Stimulated activated CD8-positive, alpha-beta memory T cell treated with anti-CD3 and anti-CD28 coated beads, Interleukin-7, amount 100 ng/mL, for 24 hours (primary cell): ENCODE results near the gene MROH8.
"Not testable (repeated sequence)": the region's sequence is repeated elsewhere in the genome, so short reads cannot be mapped to it uniquely, and the experiment has no call there.

Experiments
- DNase-seq: peaks from one replicate; pipeline ENCODE4 v3.0.0-alpha.2; 2020; ENCODE audit warnings: low read depth

Gene MROH8

DNA sequence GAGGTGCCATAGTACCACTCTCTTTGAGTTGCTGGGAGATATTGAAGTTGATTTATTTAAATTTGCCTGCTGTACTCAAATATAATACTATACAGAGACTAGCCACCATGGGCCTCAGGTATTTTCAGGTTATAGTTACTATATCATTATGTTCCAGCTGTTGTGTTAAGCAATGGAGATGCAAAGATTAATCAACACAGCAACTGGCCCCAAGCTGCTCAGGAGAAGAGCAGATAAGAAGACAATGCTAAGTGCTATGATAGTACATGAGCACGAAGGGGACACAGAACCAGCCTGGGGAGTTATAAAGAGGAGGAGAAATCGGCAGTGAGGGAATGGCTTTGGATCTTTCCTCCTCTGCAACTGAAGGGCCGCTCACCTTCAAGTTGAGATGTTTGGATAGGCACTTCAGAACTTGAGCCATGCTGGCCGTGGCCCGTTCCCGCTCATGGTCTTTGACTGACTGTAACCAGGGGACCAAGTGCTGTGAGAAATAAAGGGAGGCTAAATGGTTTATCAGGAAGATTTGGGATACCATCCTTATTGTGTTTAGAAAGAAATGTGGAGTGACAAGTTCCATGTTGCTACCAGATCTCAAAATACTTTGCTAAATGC, 24.6 kb downstream of the MROH8 start:
- DNase-seq, result no peak

DNA sequence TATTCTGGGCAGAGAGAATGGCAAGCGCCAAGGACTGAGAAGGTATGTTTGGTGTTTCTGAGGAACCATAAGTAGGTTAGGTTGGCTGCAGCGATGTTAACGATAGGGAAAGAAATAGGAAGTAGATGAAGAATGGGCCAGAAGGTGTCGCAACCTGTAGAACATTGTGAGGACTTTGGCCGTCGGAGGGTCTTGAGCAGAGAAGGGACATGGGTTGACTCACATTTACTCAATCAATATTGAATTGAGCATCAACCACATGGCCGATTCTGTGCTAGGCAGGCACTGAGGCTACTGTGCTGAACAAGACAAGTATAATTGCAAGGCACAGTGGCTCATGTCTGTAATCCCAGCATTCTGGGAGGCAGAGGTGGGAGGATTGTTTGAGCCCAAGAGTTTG, 27.1 kb downstream of the MROH8 start:
- no peak for DNase-seq

DNA sequence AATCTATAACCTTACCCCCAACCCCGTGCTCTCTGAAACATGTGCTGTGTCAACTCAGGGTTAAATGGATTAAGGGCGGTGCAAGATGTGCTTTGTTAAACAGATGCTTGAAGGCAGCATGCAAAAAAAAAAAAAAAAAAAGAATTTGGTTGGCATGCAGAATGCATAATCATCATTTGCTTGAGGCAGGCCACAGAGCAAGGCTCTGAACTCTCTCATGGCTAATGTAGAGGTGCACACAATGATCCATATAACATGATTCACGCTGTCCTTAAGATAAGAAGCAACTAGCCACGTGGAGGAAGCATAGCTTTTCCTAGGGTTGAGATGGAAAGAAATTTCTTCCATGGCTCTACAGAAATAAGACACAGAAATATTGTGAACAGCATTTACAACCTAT, 27.8 kb downstream of the MROH8 start:
- no peak for DNase-seq

DNA sequence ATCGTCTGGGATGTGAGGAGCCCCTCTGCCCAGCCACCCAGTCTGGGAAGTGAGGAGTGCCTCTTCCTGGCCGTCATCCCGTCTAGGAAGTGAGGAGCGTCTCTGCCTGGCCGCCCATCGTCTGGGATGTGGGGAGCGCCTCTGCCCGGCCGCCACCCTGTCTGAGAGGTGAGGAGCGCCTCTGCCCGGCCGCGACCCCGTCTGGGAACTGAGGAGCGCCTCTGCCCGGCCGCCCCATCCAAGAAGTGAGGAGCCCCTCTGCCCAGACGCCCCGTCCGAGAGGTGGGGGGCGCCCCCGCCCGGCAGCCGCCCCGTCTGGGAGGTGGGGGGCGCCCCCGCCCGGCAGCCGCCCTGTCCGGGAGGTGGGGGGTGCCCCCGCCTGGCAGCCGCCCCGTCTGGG, 28.5 kb downstream of the MROH8 start:
- not testable (repeated sequence) for DNase-seq

DNA sequence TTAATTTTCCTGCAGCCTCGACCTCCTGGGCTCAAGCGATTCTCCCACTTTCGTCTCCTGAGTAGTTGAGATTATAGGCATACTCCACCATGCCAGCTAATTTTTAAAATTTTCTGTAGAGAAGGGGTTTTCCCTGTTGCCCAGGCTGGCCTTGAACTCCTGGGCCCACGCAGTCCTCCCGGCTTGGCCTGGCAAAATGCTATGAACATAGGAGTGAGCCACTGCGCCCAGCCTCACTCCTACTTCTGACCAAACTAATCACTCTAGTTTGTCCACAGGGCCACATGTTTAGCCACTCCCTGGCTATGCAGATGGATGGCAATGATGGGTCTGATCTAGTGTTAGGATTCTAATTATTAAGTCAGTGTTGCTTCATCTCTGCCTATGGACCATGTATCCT, 32.1 kb downstream of the MROH8 start:
- no peak for DNase-seq

DNA sequence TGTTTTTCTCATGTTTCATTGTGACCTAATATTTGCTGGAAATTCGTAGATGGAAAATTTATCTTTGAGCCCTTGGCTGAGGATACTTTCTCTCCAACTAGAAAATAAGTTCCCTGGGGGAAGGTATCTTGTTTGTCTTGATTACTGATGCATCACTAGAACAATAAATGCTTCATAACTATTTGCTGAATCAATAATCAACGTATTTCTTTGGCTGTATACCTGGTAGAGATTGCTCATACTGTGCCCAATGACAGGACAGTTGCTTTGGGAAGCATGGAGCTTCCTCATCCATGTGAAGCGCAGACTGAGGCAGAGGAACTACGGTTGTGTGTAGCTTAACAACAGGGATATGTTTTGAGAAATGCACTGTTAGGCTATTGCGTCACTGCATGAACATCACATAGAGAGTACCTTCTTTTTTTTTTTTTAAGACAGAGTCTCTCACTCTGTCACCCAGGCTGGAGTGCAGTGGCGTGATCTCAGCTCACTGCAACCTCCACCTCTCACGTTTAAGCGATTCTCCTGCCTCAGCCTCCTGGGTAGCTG, 34.4 kb downstream of the MROH8 start:
- no peak for DNase-seq

DNA sequence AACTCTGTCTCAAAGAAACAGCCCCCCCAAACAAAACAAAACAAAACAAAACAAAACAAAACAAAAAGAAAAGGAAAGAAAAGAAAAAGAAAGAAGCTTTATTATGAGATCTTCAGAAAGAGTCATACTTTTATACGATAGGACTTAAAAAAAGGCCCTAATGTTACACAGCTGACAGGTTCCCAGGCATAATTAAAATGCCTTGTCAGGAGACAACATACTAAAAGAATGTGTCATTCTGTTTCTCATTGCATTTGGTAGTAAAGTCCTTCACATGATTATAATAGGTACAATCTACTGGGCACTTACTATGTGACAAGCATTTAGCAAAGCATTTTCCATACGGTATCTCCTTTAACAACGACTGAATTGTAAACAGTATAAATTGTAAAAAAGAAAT, 36.6 kb downstream of the MROH8 start:
- no peak for DNase-seq

DNA sequence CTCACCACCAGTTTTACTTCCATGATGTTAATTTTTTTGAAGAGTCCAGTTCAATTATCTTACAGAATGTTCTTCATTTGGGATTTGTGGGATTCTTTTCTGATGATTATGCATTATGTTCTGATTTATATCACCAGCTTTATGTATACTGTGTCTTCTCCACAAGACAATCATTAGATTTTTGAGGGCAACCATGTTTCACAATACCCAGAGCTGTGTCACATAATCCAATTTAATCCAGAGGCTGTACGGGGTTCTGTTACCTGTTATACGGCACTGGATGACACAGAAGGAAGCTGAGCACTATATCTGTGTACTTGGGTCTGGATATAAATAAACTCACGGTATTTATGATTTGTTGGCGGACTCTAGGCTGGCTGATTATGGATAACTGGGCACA, 41.8 kb downstream of the MROH8 start:
- DNase-seq, result no peak

DNA sequence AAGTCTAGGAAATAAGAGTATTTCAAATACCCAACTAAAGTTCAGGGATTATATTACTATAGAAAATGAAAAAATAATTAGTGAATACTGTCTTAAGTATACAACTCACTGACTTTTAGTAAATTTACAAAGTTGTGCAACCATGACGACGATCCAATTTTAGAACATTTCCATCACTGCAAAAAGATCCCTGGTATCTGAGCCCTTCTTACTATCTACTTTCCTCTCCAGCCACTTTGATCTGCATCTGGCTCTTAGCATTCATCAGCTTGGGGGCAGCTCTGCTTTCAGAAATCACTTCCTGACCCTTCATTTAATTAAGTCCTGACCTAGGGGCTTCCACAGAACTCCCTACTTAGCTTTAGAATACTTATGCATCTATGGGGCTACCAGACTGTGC, 45.4 kb downstream of the MROH8 start:
- DNase-seq, result no peak

DNA sequence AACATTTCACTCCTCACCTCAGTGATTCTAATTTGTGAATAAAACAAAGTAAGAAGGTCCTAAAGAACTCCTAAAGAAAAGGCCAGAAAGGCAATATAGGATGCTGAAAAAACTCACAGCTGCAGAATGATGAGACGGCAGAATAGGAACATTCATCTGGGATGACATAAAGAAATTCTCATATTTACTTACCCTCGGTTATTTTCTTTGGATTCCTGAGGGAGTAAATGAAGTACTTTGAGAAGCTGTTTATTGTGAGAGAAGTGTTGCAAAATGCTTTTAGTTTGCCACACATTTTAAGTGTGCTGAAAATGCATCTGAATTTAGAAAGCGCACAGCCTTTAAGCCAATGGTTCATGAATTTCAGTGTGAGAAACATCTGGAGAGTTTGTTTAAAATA, 47.9 kb downstream of the MROH8 start:
- DNase-seq, result no peak

DNA sequence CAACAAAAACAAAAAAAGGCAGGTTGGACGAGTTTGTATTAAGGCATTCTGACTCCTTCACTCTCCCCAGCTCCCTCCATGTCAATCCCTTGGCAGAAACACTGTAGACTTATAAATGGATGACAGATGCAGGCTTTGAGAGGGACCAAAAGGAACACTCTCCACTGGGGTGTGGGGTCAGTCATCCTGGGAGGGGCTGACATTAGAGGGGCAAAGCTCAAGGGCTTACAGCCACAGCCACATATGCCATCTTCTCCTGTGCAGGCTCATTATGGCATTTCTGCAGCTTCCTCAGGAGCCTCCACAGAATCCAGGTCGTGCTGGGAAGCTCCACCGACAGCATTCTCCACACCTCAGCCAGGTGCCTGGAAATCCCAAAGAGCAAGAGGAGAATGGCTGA, 50.5 kb downstream of the MROH8 start:
- no peak for DNase-seq

DNA sequence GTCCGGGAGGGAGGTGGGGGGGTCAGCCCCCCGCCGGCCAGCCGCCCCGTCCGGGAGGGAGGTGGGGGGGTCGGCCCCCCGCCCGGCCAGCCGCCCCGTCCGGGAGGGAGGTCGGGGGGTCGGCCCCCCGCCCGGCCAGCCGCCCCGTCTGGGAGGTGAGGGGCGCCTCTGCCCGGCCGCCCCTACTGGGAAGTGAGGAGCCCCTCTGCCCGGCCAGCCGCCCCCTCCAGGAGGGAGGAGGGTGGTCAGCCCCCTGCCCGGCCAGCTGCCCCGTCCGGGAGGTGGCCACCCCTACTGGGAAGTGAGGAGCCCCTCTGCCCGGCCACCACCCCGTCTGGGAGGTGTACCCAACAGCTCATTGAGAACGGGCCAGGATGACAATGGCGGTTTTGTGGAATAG, 53.1 kb downstream of the MROH8 start:
- not testable (repeated sequence) for DNase-seq

DNA sequence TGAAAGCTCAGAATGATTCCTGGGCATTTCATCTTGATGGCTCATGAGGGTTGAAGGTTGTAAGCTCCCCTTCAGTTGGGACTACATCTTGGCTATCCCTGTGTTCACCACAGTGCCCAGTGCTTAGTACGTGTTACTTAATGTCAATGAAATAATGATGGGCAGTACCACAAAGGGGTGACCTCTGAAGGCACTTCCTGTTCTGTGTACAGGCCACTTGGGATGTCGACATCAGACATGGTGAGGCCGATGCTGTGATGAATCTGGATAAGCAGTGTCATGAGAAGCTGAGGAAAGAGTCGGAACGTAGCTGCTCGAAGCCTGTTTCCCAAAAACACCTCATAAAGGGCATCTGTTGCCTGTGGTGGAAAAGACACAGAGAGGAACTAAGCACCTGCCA, 55.9 kb downstream of the MROH8 start:
- DNase-seq, result no peak

DNA sequence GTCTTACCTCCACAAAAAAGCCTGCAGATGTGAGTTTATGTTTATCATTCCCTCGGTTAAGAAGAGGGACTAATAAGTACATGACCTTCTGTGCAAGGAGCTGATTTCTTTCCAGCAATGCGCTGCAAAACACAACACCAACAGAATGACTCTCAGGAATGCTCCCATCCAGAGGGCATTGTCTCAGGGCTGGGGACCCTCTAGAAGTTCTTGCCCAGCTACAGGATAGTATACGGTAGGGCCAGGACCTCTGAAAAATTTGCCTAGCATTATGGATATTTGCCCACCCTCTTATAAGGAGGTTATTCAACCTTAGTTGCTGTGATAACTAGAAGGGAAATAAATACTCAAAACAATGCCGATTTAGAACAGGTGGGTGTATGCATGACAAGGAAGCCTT, 58.9 kb downstream of the MROH8 start:
- DNase-seq, result no peak

DNA sequence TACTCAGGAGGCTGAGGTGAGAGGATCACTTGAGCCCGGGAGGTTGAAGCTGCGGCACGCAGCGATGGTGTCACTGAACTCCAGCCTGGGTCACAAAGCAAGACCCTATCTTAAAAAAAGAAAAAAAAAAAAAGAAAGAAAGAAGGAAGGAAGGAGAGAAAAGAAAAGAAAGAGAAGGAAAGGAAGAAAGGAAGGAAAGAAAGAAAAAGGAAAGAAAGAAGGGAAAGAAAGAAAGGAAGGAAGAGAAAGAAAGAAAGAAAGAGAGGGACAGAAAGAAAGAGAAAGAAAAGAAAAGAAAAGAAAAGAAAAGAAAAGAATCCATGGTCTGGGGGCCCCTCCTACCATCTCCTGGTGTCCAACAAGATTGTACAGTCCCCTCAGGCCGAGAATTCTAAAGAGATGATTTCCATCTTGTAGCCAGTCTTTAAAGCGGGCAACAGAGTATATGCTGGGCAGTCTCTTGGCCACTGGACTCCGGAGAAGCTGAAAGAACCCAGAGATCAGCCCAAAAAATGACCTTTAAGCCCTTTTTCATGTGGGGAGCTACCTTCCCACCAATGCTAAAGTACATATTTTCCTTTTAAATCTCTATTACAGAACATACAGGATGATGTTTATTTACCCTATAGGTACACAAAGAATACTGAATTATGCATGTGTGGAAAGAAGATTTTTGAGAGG, 59.9 kb downstream of the MROH8 start:
- DNase-seq, result no peak

DNA sequence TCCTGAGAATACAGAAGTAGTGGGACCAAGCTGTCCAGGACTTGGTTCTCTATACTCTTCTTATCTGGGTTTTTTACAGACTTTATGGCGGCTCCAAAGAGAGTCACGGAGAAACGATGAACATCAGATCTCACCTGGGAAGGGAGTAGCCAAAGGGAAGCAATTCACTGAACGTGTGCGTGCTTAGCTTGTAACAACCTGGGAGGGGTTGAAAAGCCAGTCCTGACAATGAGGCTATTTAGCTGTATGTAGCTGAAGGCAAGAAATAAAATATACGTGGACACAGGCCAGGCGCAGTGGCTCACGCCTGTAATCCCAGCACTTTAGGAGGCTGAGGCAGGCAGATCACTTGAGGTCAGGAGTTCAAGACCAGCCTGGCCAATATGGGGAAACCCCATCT, 65.3 kb downstream of the MROH8 start:
- DNase-seq, result no peak

DNA sequence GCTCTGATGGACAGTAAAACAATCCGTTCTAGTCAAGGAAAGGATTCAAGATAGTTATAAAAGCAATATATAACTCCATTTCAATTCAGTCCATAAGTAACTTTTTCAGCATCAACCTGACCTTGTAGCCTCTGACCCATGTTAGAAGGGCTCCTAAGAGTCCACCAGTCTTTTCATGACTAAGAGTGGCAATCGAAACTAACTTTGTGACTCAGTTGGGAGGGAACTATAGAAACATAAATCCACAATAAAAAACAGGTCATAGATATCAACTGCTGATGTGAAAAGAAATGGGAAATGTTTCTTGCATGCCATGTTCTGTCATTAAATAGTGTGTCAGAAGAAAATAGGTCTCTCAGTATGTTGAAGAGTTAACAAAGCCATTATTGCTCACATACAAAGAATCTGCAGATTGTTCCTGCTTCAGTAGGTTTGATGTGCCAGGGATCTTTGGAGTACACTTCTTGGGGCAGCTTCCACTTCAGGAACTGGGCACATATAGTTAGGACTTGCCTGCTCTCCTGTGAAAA, 67.4 kb downstream of the MROH8 start:
- DNase-seq, result no peak

DNA sequence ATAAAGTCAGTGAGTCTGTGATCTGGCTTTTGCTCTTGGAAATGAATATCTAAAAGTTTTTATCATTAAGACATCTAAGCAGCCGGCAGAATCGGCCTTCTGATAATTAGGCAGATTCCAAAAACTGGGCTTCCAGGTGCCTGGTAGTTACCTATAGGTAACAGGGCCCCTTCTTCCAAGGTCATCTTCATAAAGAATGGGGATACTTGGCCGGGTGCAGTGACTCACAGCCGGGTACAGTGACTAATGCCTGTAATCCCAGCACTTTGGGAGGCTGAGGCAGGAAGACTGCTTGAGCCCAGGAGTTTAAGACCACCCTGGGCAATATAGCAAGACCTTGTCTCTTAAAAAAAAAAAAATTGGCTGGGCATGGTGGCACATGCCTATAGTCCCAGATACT, 70.7 kb downstream of the MROH8 start:
- no peak for DNase-seq

DNA sequence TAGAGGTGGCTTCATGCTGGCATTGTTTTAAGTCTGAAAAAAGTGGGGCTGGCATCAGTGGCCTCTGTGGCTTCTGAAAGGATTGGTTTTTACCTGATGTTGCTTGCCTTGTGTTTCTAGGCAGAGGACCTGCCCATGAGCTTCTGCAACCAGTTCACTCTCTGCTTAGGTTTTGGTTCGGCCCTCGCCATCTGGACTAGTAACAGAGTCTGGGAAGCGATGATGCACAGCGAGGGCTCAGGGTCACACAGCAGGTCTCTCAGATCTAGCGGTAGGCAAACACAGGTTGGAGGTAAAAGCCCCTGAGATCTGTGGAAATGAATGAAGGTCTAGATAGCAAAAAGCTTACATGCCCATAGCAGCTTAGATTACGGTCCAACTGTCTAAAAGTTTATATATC, 76.8 kb downstream of the MROH8 start:
- DNase-seq, result no peak

DNA sequence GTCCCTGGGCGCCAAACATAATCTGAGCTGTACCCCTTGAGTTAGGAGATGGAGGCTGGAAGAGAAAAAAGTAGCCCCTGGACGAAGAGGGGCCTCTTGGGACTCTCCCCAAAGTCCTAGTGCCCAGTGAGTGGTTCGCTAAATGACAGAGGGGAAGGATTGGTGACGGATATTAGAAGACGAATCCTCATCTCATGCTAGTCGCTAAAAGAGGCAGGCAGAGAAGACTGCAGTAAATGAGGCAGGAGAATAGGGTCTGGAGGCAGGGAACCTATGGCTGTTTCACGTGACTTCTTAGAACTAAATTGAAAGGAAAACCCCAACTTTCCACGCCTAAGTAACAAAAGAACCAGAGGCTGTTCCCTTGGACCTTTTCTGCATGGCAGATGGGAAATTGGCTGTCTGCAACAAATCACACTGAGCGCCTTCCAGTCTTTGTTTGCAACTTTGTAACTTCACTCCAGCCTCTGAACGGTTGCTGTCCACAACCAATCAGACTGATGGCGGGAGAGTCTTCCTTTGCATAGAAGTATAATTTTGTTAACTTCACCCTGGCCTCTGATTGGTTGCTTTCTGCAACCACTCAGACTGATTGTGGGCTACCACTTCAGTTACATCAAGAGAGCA, 82.8 kb downstream of the MROH8 start:
- no peak for DNase-seq

DNA sequence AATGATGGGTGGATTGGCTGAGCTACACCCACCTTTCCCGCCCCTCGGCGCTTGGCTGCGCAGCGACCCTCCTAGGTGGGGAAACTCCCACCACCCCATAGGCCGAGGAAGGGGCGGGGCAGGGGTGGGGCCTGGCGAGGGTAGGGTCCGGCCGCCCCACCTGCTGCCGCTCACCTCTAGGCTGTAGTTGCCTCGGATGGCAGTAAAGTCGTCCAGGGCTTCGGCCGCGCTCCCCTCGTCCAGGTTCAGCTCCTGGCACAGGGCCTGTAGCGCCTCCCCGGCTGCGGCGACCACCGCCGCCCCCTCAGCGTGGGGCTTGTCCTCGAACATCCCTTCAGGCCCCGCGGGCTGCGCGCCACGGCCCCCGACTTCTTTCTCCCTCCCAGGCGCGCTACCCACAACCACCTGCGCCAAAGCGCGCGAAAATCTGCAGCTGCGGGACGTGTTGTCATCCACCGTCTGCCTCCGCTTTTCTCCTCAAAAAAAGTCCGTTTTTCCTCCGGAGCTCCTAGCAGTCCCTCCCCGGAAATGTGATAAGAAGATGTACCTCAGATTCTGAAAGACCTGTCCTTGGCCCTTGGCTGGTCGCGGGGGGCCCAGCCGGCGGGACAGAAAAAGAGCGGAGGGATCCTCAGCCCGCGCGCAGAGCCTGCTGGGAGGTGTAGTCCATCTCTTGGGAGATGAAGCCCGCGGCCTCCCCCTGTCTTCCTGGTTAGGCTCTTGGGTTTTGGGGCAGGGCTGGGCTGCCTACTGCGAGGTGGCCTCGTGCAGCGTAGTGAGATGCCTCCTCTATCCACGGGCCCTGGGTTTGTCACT, 83.5 kb downstream of the MROH8 start, which contains the start of gene RBL1:
RBL1 (minus strand) TSS at position 399 of the 816 bp plus-strand sequence; CDS start at position 330, 69 bp downstream.
- peak; percentile 70 for DNase-seq

DNA sequence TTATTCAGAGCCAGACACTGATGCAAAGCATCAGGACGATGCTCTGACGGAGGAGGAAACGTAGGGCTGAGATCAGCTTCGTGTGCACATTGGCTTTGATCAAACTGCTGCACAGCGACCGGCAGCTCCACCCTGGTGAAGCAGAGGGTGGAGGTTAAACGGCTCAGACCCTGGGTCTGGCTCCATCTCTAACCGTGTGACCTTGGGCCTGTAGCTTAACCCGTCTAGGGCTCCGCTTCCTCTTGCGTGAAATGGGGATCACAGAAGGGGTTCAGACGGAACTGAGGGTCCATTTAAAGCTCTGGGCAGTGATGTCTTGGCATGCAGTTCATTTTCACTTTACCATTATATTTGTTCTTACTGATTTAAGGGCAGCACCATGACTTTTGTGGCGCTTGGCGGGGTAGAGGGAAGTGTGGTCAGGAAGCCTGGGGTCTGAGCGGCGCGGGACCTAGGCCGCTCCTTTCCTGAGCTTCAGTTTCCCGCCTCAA, 84.2 kb downstream of the MROH8 start:
- DNase-seq, result no peak
